Melanocyte of skin (primary cell): ENCODE results near the gene LAMB3. TPM values are rescaled to one million over a fixed set of nuclear protein-coding genes. Genes with fewer than 3 reads are reported as not detected.

Experiments
- total RNA-seq, 2 donors: library from RNA; depleted of rRNA; stranded (reverse); fragments of >200 nt; gene quantifications; 2 replicates each; pipeline ENCODE4 v1.2.3, GENCODE V29; 2012

LAMB3 gene
- 1 to 10 TPM; 2.0 to 2.4 TPM for total RNA-seq

GRCh38 chr1:209652121-209652735 is at the start of gene LAMB3:
LAMB3 (minus strand) TSS chr1:209652425; CDS start chr1:209650944, 1,481 bp downstream.

DNA sequence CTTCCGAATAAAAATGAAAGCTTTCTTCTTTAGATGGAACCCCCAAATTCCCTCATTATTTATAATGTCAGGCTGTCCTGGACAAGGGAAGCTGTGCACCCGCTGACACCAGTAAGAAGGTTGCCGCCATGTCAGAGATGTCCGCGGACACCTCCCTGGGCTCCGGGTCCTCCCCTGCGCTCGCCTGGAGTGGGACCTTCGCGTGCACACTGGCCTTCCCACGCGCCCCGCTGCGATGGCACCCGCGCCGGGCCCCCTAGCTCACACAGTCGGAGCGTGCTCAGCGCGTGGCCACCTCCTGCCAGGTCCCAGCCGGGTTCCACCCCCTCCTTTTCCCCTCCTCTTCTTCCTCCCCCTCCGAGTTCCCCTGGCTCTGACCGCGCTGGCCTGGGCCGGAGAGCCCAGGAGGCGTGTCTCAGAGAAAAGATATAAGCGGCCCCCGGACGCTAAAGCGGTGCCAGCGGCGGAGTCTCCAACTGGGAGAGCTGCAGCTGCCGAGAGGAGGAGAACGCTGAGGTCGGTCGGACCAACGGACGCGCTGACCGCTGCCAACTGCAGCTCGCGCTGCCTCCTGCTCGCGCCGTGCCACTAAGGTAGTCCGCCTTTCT is 22.8 kb upstream of the LAMB3 start, which contains the start of gene G0S2:
Gene G0S2, plus strand, starts transcription at position 456 of the 608 bp plus-strand sequence. CDS start 273 bp downstream, outside the sequence.

DNA sequence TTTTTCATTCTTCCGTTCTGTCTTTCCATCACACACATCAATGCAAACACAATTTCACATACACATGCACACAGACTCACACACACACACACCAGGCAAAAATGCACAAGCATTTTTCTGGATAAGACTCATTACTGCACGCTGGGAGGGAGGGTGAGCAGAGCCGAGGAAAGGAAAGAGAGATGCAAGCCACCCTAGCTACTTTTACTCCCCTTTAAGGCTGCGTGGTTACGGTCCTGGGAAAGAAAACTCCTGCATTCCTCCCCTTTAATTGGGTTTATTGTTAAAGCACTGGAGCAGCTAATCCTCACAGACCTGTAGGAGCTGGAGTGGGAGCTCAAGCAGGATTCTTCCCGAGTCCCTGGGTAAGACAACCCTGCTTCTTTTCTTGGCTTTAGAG is 68.8 kb downstream of the LAMB3 start, which contains the start of gene CAMK1G:
Gene CAMK1G, plus strand, starts transcription at position 307 of the 400 bp plus-strand sequence. CDS start 11,270 bp downstream, outside the sequence.

Other genes starting within 250 kb of the LAMB3 start
- gene CAMK1G, start 68.7 kb downstream of the LAMB3 start, total RNA-seq: not detected
- gene G0S2, start 23.0 kb upstream of the LAMB3 start, total RNA-seq: not detected
- gene HSD11B1, start 52.4 kb upstream of the LAMB3 start, total RNA-seq: not detected
- not detected for gene TRAF3IP3, start 103.6 kb upstream of the LAMB3 start, total RNA-seq
- gene C1orf74, start 132.1 kb upstream of the LAMB3 start, total RNA-seq: 1 to 10 TPM; 2.8 to 3.7 TPM
- gene IRF6, start 153.7 kb upstream of the LAMB3 start, total RNA-seq: 1 to 10 TPM in 1 of 2 donors, under 1 TPM in 1; 1.00 to 1.7 TPM
- gene UTP25, start 175.5 kb upstream of the LAMB3 start, total RNA-seq: 10 to 100 TPM; 12.7 to 14.0 TPM